GM19438 (cell line): ENCODE results near the gene OR4L1.
"Not testable (repeated sequence)": the region's sequence is repeated elsewhere in the genome, so short reads cannot be mapped to it uniquely, and the experiment has no call there.

Experiments
- ATAC-seq: cut with Tn5 transposase; IDR thresholded peaks from one replicate; pipeline ENCODE4 v1.9.1; 2021; ENCODE audit warnings: low read depth; ENCODE audit not compliant: unreplicated experiment

The OR4L1 gene, protein sequence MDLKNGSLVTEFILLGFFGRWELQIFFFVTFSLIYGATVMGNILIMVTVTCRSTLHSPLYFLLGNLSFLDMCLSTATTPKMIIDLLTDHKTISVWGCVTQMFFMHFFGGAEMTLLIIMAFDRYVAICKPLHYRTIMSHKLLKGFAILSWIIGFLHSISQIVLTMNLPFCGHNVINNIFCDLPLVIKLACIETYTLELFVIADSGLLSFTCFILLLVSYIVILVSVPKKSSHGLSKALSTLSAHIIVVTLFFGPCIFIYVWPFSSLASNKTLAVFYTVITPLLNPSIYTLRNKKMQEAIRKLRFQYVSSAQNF

GRCh38 chr14:20059745-20060144 is at the start of gene OR4L1:
TSS of gene OR4L1 (plus strand) at chr14:20060045. CDS start at chr14:20060045, 0 bp downstream.
- ATAC-seq = no peak

- no peak for ATAC-seq
These were observed 40.5 kb upstream of the OR4L1 start, which contains the start of gene OR4K14 for GRCh38 chr14:20019257-20019865. TSS of gene OR4K14 (minus strand) at chr14:20019307. CDS start at chr14:20015193, 4,114 bp downstream.

- no peak for ATAC-seq
These were observed 28.8 kb upstream of the OR4L1 start for GRCh38 chr14:20031058-20031457.

- no peak for ATAC-seq
These were observed 24.4 kb upstream of the OR4L1 start for GRCh38 chr14:20035449-20035848.

DNA sequence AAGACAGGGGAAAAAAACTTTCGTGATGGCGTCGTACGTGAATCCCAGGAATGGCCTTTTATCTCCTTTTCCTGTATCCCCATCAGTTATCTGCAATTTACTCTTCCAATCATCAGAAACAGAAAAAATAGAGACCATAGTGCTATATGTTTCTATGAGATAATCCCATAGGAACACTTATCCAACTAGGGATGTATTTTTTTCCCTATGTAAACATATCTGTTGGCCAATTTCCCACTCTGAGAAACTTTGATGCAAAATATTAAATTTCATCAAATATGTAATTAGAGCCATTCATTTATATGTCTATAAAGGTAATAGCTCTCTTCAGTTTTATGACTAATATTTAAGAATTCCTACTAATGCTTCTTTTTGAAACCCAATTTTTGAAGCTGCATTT is 23.9 kb upstream of the OR4L1 start, which contains the start of gene OR4K13:
Gene OR4K13 (minus strand): TSS at position 101 of the 400 bp plus-strand sequence. CDS start 1,280 bp downstream, outside the sequence.
- no peak for ATAC-seq

GRCh38 chr14:20044243-20044642 is 15.6 kb upstream of the OR4L1 start:
- no peak for ATAC-seq

- no peak for ATAC-seq
These were observed 11.6 kb upstream of the OR4L1 start for GRCh38 chr14:20048202-20048601.

DNA sequence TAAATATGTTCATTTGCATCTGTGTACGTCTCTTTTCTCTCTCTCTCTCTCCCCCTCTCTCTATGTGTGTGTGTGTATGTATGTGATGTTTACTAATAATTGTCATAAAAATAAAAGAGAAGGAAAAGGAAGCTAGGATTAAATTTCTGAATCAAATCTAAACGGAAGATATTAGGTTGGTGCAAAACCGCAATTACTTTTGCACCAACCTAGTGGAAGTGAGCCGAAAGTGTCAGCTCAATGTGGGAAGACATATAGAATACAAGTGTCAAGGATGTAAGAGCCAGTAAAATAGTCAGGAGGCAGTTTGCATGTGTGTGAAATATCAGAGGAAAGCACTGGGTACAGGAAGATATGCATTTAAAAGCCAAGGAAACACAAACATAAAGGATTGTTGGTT is 32.2 kb downstream of the OR4L1 start:
- ATAC-seq = no peak

- no peak for ATAC-seq
These were observed 33.6 kb downstream of the OR4L1 start for GRCh38 chr14:20093442-20093841.

DNA sequence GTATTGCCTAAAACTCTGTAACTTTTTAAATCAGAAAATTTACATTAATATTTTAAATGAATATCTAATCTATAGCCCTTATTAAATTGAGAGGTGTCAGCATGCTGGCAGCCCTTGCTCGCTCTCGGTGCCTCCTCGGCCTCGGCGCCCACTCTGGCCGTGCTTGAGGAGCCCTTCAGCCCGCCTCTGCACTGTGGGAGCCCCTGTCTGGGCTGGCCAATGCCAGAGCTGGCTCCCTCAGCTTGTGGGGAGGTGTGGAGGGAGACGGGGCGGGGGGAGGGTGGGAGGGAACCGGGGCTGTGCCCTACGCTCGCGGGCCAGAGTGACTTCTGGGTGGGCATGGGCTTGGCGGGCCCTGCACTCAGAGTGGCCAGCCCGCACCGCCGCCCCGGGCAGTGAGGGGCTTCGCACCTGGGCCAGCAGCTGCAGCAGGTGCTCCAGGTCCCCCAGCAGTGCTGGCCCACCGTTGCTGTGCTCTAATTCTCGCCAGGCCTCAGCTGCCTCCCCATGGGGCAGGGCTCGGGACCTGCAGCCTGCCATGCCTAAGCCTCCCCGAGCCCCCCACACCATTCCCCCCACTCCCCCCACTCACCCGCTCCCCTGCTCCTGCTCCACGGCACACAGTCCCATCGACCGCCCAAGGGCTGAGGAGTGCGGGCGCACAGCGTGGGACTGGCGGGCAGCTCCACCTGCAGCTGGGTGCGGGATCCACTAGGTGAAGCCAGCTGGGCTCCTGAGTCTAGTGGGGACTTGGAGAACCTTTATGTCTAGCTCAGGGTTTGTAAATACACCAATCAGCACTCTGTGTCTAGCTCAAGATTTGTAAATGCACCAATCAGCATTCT is 39.3 kb downstream of the OR4L1 start:
- ATAC-seq = not testable (repeated sequence)

DNA sequence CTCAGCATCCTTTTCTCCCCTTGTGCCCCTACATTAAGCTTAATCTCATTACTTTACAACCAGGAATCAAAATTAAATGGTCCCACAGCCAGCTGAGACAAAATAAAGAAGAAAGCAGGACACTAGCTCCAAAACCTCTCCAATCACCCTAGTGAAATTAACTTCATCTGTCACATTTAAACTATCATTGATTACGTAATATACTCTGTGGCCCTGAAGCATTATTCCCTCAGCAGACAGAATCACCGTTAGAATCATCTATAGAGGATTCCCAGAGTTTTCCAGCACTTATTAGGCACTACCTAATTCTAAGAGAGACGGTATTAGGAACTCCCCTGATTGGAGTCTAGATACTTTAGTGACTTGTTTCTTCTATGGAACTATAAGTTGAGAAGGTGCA is 50.6 kb downstream of the OR4L1 start, which contains the start of gene OR4K17:
Gene OR4K17 (plus strand): TSS at position 302 of the 400 bp plus-strand sequence. CDS start 6,761 bp downstream, outside the sequence.
- ATAC-seq = no peak
